Measurements from ENCODE around the gene SMARCA4. TPM values are rescaled to one million over a fixed set of nuclear protein-coding genes. Genes with fewer than 3 reads are reported as not detected.

The SMARCA4 gene
- total and polyA plus RNA-seq, 4 donors = 15.9 to 35.4 (median 22.5) TPM

DNA sequence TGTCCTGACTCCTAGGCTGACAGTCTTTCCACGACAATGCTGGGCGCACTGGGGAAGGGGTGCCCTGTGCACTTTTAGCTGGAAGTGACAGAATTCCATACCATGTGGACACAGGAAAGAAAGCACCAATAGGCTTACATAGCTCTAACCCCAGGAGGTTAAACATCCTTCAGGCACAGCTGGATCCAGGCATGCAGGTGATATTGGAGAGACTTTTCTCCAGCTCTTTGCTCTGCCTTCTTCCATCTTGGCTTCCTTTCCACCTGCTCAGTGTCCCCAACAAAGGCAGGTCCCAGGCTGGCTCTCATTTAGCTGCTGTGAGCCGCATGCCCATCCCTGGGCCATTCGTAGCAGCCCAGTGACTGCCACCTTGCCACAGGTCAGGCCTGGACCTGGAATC lies 67.3 kb downstream of the SMARCA4 start:
- Histone ChIP-seq H3K27me3 (ENCODE audit: control insufficient read depth in 4 of 4, insufficient read depth in 4 of 4, low read length in 3 of 4) (no peaks in the 10 kb centered on the region), H3K27ac (ENCODE audit: low read depth in 1 of 2, low read length in 2 of 2) (no peak overlapping the region), H3K4me1 (ENCODE audit: control insufficient read depth in 4 of 4, insufficient read depth in 4 of 4, low read length in 3 of 4) (peaks cover 7 to 8% (median 8%) of the 10 kb centered on the region in 4 donors), H3K4me3 (ENCODE audit: low read depth in 1 of 3, low read length in 3 of 3) (no peak overlapping the region), H3K36me3 (ENCODE audit: control insufficient read depth in 4 of 4, insufficient read depth in 3 of 4, low read depth in 1 of 4, low read length in 3 of 4) (peaks cover 8 to 76% (median 36%) of the 10 kb centered on the region in 4 donors), H3K9me3 (ENCODE audit: control insufficient read depth in 4 of 4, low read length in 3 of 4) (no peaks in the 10 kb centered on the region), H3K9ac (ENCODE audit: low read depth in 1 of 2, low read length in 2 of 2) (no peak overlapping the region)
- no peak for DNase-seq (ENCODE audit: low spot score)
- 99% methylated on average over 4 of the region's 4 CpGs for WGBS
- TF ChIP-seq YY1 (IDR thresholded peaks at IDR 0.05) (no peak), TAF1 (conservative IDR thresholded peaks at IDR 0.05) (no peak), NR2F2 (IDR thresholded peaks at IDR 0.05) (no peak), SP1 (IDR thresholded peaks at IDR 0.05) (no peak), HNF4A (conservative IDR thresholded peaks at IDR 0.05) (no peak), RAD21 (IDR thresholded peaks at IDR 0.05) (no peak), HNF4G (IDR thresholded peaks at IDR 0.05) (no peak), FOXA2 (IDR thresholded peaks at IDR 0.05) (no peak)
- TF ChIP-seq, protein P1, sequence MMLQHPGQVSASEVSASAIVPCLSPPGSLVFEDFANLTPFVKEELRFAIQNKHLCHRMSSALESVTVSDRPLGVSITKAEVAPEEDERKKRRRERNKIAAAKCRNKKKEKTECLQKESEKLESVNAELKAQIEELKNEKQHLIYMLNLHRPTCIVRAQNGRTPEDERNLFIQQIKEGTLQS (IDR thresholded peaks at IDR 0.05) = no peak
- TF ChIP-seq, protein P2, sequence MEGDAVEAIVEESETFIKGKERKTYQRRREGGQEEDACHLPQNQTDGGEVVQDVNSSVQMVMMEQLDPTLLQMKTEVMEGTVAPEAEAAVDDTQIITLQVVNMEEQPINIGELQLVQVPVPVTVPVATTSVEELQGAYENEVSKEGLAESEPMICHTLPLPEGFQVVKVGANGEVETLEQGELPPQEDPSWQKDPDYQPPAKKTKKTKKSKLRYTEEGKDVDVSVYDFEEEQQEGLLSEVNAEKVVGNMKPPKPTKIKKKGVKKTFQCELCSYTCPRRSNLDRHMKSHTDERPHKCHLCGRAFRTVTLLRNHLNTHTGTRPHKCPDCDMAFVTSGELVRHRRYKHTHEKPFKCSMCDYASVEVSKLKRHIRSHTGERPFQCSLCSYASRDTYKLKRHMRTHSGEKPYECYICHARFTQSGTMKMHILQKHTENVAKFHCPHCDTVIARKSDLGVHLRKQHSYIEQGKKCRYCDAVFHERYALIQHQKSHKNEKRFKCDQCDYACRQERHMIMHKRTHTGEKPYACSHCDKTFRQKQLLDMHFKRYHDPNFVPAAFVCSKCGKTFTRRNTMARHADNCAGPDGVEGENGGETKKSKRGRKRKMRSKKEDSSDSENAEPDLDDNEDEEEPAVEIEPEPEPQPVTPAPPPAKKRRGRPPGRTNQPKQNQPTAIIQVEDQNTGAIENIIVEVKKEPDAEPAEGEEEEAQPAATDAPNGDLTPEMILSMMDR (IDR thresholded peaks at IDR 0.05; ENCODE audit: low read depth, low read length, missing input control) = no peak
- TF ChIP-seq, protein P3, sequence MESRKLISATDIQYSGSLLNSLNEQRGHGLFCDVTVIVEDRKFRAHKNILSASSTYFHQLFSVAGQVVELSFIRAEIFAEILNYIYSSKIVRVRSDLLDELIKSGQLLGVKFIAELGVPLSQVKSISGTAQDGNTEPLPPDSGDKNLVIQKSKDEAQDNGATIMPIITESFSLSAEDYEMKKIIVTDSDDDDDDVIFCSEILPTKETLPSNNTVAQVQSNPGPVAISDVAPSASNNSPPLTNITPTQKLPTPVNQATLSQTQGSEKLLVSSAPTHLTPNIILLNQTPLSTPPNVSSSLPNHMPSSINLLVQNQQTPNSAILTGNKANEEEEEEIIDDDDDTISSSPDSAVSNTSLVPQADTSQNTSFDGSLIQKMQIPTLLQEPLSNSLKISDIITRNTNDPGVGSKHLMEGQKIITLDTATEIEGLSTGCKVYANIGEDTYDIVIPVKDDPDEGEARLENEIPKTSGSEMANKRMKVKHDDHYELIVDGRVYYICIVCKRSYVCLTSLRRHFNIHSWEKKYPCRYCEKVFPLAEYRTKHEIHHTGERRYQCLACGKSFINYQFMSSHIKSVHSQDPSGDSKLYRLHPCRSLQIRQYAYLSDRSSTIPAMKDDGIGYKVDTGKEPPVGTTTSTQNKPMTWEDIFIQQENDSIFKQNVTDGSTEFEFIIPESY (IDR thresholded peaks at IDR 0.05) = no peak
- TF ChIP-seq, protein P4, sequence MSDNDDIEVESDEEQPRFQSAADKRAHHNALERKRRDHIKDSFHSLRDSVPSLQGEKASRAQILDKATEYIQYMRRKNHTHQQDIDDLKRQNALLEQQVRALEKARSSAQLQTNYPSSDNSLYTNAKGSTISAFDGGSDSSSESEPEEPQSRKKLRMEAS (IDR thresholded peaks at IDR 0.05) = no peak

DNA sequence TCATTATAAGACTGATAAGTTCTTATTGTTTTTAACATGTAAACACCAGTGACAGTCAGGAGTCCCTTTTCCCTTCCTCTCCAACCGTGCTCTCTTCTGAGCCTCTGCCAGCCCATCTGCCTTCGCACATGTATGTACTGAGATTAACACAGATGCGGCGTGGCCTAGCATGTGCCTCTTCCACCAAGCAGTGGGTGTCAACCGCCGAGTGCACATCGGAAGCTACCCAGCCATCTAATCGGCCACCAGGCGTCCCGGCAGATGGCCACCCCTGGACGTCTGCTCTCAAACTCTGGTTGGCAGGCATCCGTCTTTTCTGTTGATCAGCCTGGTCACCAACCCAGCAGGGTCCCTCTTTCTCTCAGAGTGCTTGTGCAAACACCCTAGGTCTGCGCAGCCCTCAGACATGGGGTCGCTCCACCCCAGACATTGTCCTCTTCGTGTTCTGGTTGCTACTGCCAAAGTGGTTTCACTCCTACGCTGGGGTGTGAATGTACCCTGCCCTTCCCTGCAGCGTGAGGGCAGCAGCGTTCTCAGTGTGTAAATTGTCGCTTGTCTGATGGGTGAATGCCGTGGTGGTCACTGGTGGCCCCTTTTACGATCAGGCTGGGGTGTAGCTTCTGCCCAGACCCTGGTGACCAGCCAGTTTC lies 70.7 kb downstream of the SMARCA4 start:
- Histone ChIP-seq H3K9ac (ENCODE audit: low read depth in 1 of 2, low read length in 2 of 2) (no peak overlapping the region), H3K27me3 (ENCODE audit: control insufficient read depth in 4 of 4, insufficient read depth in 4 of 4, low read length in 3 of 4) (no peaks in the 10 kb centered on the region), H3K4me1 (ENCODE audit: control insufficient read depth in 4 of 4, insufficient read depth in 4 of 4, low read length in 3 of 4) (peaks cover 0 to 2% (median 0%) of the 10 kb centered on the region in 4 donors), H3K9me3 (ENCODE audit: control insufficient read depth in 4 of 4, low read length in 3 of 4) (no peaks in the 10 kb centered on the region), H3K36me3 (ENCODE audit: control insufficient read depth in 4 of 4, insufficient read depth in 3 of 4, low read depth in 1 of 4, low read length in 3 of 4) (peaks cover 12 to 80% (median 35%) of the 10 kb centered on the region in 4 donors), H3K27ac (ENCODE audit: low read depth in 1 of 2, low read length in 2 of 2) (no peak overlapping the region), H3K4me3 (ENCODE audit: low read depth in 1 of 3, low read length in 3 of 3) (no peak overlapping the region)
- 96% methylated on average over 21 of the region's 21 CpGs for WGBS
- no peak for DNase-seq (ENCODE audit: low spot score)
- TF ChIP-seq, protein P4 (IDR thresholded peaks at IDR 0.05) = no peak
- TF ChIP-seq TAF1 (conservative IDR thresholded peaks at IDR 0.05) = no peak
- TF ChIP-seq, protein P3 (IDR thresholded peaks at IDR 0.05) = no peak
- TF ChIP-seq HNF4G (IDR thresholded peaks at IDR 0.05) = no peak
- no peak for TF ChIP-seq NR2F2 (IDR thresholded peaks at IDR 0.05)
- TF ChIP-seq FOXA1 (IDR thresholded peaks at IDR 0.05) = no peak
- no peak for TF ChIP-seq JUND (IDR thresholded peaks at IDR 0.05)
- TF ChIP-seq, protein P2 (IDR thresholded peaks at IDR 0.05; ENCODE audit: low read depth, low read length, missing input control) = no peak

Data from liver (tissue), 9 donors.